HTERT RPE-1 (cell line): ENCODE results near the gene PROC.

Experiments
- in situ Hi-C: fragments of 300-500 bp; cut with MboI; formaldehyde crosslinking; loops from 4 replicates; pipeline ENCODE4 v1.14.3; 2020; ENCODE audit warnings: low sequenced_read_pairs

PROC gene

DNA sequence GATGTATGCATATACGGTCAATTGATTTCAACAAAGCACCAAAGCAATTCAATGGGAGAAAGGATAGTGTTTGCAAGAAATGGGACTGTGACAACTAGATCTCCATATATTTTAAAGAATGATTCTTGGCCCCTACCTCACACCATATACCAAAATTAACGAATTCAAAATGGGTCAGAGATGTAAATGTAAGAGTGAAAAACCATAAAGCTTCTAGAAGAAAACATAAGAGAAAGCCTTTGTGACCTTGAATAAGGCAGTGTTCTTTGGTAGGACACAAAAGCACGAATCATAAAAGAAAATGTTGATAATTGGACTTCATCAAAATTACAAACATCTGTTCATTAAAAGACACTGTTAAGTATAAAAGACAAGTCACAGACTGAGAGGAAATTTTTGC, 5.0 kb upstream of the PROC start:
- in situ Hi-C loops = no loop called here

DNA sequence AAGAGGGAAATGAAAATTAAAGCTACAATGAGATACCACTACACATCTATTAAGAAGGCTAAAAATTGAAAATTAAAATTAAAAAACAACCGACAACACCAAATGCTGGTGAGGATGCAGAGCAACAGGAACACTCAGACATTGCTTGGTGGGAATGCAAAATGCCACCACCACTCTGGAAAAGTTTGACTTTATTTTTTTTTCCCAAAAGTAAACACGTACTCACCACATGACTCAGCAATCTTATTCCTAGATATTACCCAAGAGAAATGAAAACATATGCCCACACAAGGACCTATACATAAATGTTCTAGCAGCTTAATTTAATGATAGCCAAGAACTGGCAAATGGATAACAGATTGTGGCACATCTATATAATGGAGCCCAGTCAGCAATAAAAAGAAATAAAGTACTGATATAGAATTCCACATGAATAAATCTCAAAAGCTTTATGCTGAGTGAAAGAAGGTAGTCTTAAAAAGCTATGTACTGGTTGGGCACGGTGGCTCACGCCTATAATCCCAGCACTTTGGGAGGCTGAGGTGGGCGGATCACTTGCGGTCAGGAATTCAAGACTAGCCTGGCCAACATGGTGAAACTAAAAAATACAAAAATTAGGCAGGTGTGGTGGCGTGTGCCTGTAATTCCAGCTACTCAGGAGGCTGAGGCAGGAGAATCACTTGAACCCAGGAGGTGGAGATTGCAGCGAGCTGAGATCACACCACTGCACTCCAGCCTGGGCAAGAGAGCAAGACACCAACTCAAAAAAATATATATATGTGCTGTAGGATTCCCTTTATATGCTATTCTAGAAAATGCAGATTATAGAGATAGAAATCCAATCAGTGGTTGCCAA, 4.2 kb upstream of the PROC start:
- in situ Hi-C loops = no loop called here

DNA sequence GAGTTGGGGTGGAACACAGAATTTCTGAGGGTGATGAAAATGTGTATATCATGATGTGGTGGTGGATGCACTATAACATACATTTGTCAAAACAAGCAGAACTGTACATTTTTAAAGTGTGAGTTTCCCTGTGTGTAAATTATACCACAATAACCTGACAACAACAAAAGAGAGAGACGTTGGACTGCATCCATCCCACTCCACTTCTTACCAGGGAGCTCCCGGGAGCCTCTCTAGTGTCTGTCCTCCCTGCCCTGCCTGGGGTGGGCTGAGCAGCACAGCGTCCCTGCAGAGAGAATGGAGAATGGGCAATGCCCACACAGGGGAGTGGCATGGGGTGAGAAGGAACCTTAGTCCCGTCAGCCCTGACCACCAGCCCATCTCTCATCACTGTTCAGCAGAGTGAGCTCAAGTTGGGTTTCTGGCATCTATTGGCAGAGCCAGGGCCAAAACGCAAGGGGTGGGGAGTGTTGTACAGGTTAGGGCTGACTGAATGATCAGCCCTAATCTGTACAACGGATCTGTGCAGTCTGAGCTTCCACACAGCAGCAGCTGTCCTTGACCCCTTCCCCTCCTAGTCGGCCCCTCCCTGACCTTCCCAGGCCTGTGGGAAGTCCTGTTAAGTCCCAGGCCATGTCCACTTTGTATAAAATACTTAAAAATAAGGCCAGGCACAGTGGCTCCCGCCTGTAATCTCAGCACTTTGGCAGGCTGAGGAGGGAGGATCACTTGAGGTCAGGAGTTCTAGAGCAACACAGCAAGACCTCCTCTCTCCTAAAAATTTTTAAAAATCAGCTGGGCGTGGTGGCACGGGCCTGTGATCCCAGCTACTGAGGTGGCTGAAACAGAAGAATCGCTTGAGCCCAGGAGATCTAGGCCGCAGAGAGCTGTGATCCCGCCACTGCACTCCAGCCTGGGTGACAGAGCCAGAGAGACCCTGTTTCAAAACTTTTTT, 3.3 kb upstream of the PROC start:
- in situ Hi-C loops = no loop called here

DNA sequence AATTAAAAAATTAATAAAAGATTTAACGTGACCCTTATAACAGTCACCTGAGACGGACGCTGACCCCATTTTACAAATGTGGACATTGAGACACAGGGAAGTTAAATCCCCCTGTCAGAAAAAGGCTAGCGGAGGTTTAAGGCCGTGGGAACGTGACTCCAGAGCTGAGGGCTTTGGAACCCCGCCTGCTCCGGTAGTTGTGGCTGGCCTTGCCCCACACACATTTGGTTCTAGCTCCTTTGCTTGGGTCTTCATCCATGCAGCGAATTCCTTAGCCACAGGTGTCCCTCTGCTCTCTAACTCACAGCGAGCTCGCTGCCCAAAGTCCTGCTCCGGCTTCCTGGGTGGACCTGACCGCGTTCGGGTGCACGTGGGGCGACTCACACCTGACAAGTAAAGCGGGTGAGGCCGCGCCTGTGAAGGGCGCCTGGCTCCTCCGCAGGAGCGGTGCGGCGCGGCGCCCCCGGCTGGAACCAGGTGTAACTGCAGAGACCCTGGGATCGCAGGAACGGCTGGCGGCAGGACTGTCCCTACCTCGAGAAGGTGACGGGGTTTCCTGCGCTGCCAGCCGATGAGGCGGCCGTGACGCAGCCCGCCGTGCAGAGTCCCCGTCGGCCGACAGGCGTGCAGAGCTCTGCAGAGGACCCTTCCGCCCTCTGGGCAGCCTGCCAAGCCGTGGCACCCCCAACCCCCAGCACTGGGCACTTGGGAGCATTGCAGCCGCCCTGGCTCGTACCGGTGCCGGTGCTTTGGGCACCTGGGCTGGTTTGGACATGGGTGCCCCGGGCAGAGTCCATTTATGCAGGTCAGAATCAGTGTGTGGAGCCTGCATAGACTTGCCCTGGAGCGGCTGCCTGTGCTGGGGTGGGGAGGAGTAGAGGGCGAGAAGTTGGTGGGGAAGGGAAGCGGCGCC, 2.4 kb upstream of the PROC start:
- in situ Hi-C loops = no loop called here

DNA sequence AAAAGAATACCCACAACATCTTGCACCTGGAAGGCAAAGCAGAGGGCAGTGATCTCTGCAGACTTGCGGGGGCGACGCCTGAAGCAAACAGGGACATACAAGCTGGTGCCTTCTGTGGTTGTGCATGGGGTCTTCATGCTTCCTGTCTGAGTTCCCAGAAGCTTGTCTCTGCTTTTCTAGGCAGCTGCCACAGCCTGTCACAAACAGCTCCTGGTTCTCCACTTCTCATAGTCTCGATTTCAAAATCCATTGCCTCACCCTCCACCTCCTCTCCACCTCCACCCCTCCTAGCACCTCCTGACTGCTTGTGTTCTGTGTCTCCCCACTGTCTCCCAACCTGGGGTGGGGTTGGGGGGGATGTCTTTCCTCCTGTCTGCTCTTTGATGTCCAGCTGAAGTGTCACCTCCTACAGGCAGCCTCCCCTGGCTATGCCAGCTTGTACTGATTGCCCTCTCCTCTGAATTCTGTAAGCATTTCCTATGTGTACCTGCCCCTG, 1.7 kb upstream of the PROC start:
- in situ Hi-C loops = no loop called here

DNA sequence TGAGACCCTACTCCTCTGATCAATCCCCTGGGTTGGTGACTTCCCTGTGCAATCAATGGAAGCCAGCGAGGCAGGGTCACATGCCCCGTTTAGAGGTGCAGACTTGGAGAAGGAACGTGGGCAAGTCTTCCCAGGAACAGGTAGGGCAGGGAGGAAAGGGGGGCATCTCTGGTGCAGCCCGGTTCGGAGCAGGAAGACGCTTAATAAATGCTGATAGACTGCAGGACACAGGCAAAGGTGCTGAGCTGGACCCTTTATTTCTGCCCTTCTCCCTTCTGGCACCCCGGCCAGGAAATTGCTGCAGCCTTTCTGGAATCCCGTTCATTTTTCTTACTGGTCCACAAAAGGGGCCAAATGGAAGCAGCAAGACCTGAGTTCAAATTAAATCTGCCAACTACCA, 821 bp upstream of the PROC start:
- in situ Hi-C loops = no loop called here

DNA sequence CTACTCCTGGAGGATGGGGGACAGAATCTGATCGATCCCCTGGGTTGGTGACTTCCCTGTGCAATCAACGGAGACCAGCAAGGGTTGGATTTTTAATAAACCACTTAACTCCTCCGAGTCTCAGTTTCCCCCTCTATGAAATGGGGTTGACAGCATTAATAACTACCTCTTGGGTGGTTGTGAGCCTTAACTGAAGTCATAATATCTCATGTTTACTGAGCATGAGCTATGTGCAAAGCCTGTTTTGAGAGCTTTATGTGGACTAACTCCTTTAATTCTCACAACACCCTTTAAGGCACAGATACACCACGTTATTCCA, 844 bp downstream of the PROC start:
- in situ Hi-C loops = no loop called here

DNA sequence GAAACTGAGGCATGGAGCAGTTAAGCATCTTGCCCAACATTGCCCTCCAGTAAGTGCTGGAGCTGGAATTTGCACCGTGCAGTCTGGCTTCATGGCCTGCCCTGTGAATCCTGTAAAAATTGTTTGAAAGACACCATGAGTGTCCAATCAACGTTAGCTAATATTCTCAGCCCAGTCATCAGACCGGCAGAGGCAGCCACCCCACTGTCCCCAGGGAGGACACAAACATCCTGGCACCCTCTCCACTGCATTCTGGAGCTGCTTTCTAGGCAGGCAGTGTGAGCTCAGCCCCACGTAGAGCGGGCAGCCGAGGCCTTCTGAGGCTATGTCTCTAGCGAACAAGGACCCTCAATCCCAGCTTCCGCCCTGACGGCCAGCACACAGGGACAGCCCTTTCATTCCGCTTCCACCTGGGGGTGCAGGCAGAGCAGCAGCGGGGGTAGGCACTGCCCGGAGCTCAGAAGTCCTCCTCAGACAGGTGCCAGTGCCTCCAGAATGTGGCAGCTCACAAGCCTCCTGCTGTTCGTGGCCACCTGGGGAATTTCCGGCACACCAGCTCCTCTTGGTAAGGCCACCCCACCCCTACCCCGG, 1.3 kb downstream of the PROC start:
- in situ Hi-C loops = no loop called here

DNA sequence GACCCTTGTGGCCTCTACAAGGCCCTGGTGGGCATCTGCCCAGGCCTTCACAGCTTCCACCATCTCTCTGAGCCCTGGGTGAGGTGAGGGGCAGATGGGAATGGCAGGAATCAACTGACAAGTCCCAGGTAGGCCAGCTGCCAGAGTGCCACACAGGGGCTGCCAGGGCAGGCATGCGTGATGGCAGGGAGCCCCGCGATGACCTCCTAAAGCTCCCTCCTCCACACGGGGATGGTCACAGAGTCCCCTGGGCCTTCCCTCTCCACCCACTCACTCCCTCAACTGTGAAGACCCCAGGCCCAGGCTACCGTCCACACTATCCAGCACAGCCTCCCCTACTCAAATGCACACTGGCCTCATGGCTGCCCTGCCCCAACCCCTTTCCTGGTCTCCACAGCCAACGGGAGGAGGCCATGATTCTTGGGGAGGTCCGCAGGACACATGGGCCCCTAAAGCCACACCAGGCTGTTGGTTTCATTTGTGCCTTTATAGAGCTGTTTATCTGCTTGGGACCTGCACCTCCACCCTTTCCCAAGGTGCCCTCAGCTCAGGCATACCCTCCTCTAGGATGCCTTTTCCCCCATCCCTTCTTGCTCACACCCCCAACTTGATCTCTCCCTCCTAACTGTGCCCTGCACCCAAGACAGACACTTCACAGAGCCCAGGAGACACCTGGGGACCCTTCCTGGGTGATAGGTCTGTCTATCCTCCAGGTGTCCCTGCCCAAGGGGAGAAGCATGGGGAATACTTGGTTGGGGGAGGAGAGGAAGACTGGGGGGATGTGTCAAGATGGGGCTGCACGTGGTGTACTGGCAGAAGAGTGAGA, 2.0 kb downstream of the PROC start:
- in situ Hi-C loops = no loop called here

DNA sequence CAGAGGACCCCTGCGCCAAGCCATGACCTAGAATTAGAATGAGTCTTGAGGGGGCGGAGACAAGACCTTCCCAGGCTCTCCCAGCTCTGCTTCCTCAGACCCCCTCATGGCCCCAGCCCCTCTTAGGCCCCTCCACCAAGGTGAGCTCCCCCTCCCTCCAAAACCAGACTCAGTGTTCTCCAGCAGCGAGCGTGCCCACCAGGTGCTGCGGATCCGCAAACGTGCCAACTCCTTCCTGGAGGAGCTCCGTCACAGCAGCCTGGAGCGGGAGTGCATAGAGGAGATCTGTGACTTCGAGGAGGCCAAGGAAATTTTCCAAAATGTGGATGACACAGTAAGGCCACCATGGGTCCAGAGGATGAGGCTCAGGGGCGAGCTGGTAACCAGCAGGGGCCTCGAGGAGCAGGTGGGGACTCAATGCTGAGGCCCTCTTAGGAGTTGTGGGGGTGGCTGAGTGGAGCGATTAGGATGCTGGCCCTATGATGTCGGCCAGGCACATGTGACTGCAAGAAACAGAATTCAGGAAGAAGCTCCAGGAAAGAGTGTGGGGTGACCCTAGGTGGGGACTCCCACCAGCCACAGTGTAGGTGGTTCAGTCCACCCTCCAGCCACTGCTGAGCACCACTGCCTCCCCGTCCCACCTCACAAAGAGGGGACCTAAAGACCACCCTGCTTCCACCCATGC, 3.0 kb downstream of the PROC start:
- in situ Hi-C loops = no loop called here

DNA sequence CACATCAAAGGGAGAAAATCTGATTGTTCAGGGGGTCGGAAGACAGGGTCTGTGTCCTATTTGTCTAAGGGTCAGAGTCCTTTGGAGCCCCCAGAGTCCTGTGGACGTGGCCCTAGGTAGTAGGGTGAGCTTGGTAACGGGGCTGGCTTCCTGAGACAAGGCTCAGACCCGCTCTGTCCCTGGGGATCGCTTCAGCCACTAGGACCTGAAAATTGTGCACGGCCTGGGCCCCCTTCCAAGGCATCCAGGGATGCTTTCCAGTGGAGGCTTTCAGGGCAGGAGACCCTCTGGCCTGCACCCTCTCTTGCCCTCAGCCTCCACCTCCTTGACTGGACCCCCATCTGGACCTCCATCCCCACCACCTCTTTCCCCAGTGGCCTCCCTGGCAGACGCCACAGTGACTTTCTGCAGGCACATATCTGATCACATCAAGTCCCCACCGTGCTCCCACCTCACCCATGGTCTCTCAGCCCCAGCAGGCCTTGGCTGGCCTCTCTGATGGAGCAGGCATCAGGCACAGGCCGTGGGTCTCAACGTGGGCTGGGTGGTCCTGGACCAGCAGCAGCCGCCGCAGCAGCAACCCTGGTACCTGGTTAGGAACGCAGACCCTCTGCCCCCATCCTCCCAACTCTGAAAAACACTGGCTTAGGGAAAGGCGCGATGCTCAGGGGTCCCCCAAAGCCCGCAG, 3.8 kb downstream of the PROC start:
- in situ Hi-C loops = no loop called here

DNA sequence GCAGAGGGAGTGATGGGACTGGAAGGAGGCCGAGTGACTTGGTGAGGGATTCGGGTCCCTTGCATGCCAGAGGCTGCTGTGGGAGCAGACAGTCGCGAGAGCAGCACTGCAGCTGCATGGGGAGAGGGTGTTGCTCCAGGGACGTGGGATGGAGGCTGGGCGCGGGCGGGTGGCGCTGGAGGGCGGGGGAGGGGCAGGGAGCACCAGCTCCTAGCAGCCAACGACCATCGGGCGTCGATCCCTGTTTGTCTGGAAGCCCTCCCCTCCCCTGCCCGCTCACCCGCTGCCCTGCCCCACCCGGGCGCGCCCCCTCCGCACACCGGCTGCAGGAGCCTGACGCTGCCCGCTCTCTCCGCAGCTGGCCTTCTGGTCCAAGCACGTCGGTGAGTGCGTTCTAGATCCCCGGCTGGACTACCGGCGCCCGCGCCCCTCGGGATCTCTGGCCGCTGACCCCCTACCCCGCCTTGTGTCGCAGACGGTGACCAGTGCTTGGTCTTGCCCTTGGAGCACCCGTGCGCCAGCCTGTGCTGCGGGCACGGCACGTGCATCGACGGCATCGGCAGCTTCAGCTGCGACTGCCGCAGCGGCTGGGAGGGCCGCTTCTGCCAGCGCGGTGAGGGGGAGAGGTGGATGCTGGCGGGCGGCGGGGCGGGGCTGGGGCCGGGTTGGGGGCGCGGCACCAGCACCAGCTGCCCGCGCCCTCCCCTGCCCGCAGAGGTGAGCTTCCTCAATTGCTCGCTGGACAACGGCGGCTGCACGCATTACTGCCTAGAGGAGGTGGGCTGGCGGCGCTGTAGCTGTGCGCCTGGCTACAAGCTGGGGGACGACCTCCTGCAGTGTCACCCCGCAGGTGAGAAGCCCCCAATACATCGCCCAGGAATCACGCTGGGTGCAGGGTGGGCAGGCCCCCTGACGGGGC, 4.6 kb downstream of the PROC start:
- in situ Hi-C loops = no loop called here

DNA sequence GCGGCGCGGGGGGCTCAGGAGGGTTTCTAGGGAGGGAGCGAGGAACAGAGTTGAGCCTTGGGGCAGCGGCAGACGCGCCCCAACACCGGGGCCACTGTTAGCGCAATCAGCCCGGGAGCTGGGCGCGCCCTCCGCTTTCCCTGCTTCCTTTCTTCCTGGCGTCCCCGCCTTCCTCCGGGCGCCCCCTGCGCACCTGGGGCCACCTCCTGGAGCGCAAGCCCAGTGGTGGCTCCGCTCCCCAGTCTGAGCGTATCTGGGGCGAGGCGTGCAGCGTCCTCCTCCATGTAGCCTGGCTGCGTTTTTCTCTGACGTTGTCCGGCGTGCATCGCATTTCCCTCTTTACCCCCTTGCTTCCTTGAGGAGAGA, 5.2 kb downstream of the PROC start:
- in situ Hi-C loops = no loop called here

DNA sequence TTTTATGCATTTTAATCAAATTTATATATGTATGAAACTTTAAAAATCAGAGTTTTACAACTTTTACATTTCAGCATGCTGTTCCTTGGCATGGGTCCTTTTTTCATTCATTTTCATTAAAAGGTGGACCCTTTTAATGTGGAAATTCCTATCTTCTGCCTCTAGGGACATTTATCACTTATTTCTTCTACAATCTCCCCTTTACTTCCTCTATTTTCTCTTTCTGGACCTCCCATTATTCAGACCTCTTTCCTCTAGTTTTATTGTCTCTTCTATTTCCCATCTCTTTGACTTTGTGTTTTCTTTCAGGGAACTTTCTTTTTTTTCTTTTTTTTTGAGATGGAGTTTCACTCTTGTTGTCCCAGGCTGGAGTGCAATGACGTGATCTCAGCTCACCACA, 5.7 kb downstream of the PROC start:
- in situ Hi-C loops = no loop called here

DNA sequence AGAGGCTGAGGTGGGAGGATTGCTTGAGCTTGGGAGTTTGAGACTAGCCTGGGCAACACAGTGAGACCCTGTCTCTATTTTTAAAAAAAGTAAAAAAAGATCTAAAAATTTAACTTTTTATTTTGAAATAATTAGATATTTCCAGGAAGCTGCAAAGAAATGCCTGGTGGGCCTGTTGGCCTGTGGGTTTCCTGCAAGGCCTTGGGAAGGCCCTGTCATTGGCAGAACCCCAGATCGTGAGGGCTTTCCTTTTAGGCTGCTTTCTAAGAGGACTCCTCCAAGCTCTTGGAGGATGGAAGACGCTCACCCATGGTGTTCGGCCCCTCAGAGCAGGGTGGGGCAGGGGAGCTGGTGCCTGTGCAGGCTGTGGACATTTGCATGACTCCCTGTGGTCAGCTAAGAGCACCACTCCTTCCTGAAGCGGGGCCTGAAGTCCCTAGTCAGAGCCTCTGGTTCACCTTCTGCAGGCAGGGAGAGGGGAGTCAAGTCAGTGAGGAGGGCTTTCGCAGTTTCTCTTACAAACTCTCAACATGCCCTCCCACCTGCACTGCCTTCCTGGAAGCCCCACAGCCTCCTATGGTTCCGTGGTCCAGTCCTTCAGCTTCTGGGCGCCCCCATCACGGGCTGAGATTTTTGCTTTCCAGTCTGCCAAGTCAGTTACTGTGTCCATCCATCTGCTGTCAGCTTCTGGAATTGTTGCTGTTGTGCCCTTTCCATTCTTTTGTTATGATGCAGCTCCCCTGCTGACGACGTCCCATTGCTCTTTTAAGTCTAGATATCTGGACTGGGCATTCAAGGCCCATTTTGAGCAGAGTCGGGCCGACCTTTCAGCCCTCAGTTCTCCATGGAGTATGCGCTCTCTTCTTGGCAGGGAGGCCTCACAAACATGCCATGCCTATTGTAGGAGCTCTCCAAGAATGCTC, 6.6 kb downstream of the PROC start:
- in situ Hi-C loops = no loop called here
